Activated T-helper 2 cell treated with anti-CD3 and anti-CD28 coated beads, Interferon-gamma antibody, Interleukin-2, Interleukin-4, amounts not matched to agents 10 μg/mL and 5 μg/mL and 100 μg/mL, durations not matched to agents 14 hours and 24 hours and 36 hours (primary cell): ENCODE measurements around the gene EXOC8. TPM values are rescaled to one million over a fixed set of nuclear protein-coding genes. Genes with fewer than 3 reads are reported as not detected.
A peak's percentile ranks its signal among the peaks of the same experiment; 100 is the strongest.

ENCODE experiments used
- DNase-seq: peaks from one replicate; pipeline ENCODE4 v3.0.0; 2021; ENCODE audit warnings: low spot score
- H3K27ac Mint-ChIP-seq: one replicate; pipeline ENCODE4 v1.8.0; 2021; ENCODE audit warnings: mixed read lengths
- H3K27me3 Mint-ChIP-seq: one replicate; pipeline ENCODE4 v1.8.0; 2021; ENCODE audit warnings: low read depth, mixed read lengths
- H3K36me3 Mint-ChIP-seq: one replicate; pipeline ENCODE4 v1.8.0; 2021; ENCODE audit warnings: low read depth, mixed read lengths
- H3K4me1 Mint-ChIP-seq: one replicate; pipeline ENCODE4 v1.8.0; 2021; ENCODE audit warnings: low read depth, mixed read lengths
- H3K4me3 Mint-ChIP-seq: one replicate; pipeline ENCODE4 v1.8.0; 2021; ENCODE audit warnings: low read depth, mild to moderate bottlenecking, moderate library complexity, mixed read lengths
- H3K9me3 Mint-ChIP-seq: one replicate; pipeline ENCODE4 v1.8.0; 2021; ENCODE audit warnings: mixed read lengths
- intact Hi-C: fragments of 100-400 bp; cut with micrococcal nuclease; formaldehyde crosslinking; loops from one replicate; pipeline ENCODE4 v1.15.1; 2023
- total RNA-seq: library from RNA; stranded (reverse); gene quantifications from 2 replicates; pipeline ENCODE4 v1.2.3, GENCODE V29; 2022

EXOC8 gene
- total RNA-seq, 1 donor from 2014 or later: 12.8 TPM

DNA sequence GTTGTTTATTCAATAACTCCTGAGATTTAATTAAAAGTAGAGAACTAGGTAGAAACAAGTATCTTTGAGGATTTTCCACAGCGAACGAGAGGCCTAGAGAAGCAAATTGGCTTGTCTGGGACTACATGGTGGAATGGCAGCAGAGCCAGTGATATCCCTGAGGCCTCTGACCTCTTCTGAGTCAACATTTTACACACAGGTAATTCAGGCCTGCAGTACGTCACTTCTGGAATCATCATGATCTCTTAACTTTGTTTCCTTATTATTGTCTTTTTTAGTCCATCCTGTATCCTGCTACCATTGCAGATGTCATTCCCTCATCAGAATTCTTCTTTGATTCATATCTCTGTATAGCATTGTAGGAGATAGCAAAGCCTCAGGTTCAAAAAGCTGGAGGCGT is 10.3 kb upstream of the EXOC8 start:
- H3K4me1 Mint-ChIP-seq: peaks cover 3% of the 10 kb centered on the region
- peaks cover 51% of the 10 kb centered on the region for H3K36me3 Mint-ChIP-seq
- intact Hi-C loops: no loop called here
- H3K27me3 Mint-ChIP-seq: no peaks in the 10 kb centered on the region
- no peak for DNase-seq
- no peaks in the 10 kb centered on the region for H3K9me3 Mint-ChIP-seq
- H3K27ac Mint-ChIP-seq: no peak overlapping the region
- H3K4me3 Mint-ChIP-seq: no peak overlapping the region

DNA sequence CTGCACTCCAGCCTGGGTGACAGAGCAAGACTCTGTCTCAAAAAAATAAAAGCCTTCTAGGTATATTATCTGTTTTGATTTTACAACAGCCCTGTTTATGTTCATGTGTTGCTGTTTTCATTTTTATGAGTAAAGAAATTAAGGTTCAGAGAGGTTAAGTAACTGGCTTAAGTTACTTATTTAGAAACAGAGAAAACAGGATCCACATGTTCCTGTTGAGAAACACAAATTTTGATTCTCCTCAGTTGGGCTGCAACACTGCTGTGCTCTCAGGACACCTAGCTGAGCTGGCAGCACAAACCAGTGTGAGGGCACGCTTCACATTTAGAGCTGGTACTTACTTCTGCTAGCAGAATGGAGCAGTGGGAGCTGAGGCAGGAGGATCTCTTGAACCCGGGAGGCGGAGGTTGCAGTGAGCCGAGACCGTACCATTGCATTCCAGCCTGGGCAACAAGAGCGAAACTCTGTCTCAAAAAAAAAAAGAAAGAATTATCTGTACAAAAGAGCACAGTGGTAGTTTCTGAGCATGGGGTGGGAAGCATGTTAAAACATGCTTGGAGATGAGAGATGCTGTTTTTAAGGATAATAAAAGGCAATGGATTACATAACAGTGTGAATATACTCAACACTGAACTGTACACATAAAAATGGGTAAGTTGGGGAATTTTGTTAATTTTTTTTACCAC is 2.8 kb upstream of the EXOC8 start:
- Mint-ChIP-seq H3K4me1 (peaks cover 33% of the 10 kb centered on the region), H3K4me3 (no peak overlapping the region), H3K27ac (no peak overlapping the region), H3K9me3 (no peaks in the 10 kb centered on the region), H3K27me3 (peaks cover 2% of the 10 kb centered on the region), H3K36me3 (peaks cover 52% of the 10 kb centered on the region)
- intact Hi-C loops: no loop called here
- DNase-seq: no peak

DNA sequence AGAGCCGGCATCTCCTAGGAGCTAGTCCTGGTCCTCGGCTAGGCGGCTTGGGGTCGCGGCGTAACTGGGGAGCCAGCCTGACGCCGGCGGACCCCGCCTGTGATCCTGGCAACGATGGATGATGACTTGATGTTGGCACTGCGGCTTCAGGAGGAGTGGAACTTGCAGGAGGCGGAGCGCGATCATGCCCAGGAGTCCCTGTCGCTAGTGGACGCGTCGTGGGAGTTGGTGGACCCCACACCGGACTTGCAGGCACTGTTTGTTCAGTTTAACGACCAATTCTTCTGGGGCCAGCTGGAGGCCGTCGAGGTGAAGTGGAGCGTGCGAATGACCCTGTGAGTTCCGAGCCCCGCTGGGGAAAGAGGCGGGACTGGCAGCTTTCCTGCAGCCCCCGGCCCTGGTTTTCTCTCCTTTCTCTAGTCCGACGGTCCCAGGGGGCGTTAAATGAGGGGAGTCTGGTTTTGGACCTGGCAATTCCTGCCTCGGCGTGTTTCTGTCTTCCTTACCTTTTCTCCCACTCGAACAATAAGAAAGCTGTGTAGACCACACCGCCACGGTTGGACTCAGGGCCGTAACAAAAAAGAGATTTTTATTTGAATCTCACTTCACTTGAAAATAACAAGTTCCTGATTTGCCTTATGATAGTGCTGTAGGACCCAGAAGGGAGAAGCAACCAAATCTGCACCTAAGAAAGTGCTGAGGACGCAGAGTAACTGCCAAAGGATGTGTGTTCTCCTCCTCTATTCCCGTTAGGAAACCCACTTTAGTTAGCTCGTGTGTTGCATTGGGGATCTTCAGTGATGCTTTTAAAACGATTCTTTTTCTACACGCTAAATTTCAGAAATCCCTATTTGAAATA is 847 bp upstream of the EXOC8 start, which contains the start of gene SPRTN:
Gene SPRTN, plus strand, starts transcription at position 24 of the 859 bp plus-strand sequence. Its CDS starts 91 bp downstream, at position 115.
- peaks cover 40% of the 10 kb centered on the region for H3K4me1 Mint-ChIP-seq
- H3K36me3 Mint-ChIP-seq: peaks cover 49% of the 10 kb centered on the region
- H3K27me3 Mint-ChIP-seq: peaks cover 2% of the 10 kb centered on the region

DNA sequence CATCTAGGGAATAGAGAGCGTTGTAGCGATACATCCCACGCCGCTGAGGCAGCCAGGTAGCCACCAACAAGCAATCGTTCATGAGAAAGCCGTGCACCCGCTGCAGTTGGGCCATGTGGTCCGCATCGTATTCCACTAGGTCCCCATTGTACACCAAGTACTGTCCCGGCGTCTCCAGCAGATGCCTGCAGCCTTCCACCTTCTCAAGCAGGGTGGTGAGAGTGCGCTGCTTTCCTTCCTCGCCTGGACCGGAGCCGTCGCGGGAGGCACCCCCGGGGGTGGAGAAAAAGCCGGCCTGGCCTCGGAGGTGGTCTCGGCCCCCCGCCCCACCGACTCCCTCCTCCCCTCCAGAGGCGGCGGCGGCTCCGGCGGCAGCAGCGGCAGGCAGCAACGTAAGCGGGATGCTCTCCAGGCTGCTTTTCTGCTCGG is 595 bp downstream of the EXOC8 start:
- Mint-ChIP-seq H3K36me3 (peaks cover 52% of the 10 kb centered on the region), H3K4me3 (peak overlapping the region; percentile 99), H3K27ac (peak overlapping the region; percentile 99), H3K4me1 (peaks cover 42% of the 10 kb centered on the region), H3K9me3 (no peaks in the 10 kb centered on the region), H3K27me3 (peaks cover 2% of the 10 kb centered on the region)
- DNase-seq: no peak
- intact Hi-C loops: loop anchor here (1.0 to 5.0 kb wide), 3 partner anchors 191 to 470 kb away; partner anchors contain the start of genes C1orf198 and TSNAX

More for the DNA sequence above, 847 bp upstream of the EXOC8 start, which contains the start of gene SPRTN:
- Mint-ChIP-seq H3K4me3 (peak within 1 kb of the TSS; percentile 99), H3K9me3 (no peaks in the 10 kb centered on the region), H3K27ac (peak within 1 kb of the TSS; percentile 99)
- DNase-seq: no peak
- intact Hi-C loops: loop anchor here (1.0 to 5.0 kb wide), 6 partner anchors 64 to 696 kb away; partner anchors contain the start of genes C1orf198, COG2, EGLN1 and GNPAT

DNA sequence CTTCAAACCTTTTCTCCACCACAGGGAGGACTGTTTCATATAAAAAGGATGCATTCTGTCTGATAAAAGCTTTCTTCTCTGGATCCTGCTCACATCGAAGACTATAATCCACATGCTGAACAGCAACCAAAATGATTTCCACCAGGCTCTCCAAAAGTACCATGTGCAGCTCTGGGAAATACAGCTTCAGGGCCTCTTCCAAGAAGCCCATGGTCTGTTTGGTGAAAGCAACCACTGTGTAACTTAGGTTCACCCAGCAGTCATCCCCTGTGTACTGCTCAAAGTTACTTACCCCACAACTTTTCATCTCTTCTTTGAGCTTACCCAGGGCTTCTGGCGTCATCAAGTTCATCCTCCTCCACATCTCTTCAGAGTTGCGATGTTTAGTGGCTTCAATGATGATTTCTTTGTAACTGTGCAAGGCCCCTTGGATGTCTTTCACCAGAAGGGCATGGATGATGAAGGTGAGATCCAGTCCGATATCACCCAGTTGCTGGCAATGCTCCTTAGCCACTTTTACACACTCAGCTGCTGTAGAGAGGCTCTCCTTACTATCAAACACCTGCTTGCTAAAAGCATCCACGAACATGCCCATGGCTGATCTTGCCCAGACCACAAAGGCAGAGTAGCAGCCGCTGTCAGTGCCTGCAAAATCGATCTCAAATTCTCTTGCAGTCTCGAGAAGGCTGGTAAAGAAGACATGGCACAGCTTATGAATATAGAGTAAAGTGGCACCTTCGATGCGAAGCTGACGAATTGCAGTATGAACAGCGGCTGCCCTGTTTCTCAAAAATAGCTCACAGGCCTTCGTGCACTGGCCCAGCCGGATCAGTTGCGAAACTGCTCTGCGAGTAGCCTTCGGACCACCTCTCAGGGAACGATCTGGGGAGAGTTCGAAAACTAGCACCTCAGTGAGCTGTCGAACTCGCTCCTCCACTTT is 1.7 kb downstream of the EXOC8 start:
- H3K4me1 Mint-ChIP-seq: peaks cover 42% of the 10 kb centered on the region
- H3K36me3 Mint-ChIP-seq: peaks cover 44% of the 10 kb centered on the region
- H3K9me3 Mint-ChIP-seq: no peaks in the 10 kb centered on the region
- intact Hi-C loops: loop anchor here (5.0 kb wide), 2 partner anchors 266 to 469 kb away; partner anchors contain the start of gene C1orf198
- H3K4me3 Mint-ChIP-seq: peak overlapping the region; percentile 99
- peaks cover 2% of the 10 kb centered on the region for H3K27me3 Mint-ChIP-seq
- no peak for DNase-seq
- H3K27ac Mint-ChIP-seq: no peak overlapping the region

DNA sequence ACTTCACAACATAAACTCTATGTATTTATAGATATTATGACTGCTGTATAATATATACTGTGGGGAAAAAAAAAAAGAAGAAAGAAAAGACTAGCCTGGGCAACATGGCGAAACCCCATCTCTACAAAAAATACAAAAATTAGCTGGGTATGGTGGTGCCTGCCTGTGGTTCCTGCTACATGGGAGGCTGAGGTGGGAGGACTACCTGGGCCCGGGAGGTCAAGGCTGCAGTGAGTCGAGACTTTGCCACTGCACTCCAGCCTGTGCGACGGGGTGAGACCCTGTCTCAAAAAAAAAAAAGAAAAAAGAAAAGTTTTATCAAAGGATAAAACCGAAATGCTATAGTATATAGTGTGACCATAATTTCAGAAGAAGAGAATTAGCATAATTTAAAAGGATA is 2.7 kb downstream of the EXOC8 start:
- Mint-ChIP-seq H3K4me3 (peak overlapping the region; percentile 39), H3K27me3 (peaks cover 2% of the 10 kb centered on the region), H3K36me3 (peaks cover 38% of the 10 kb centered on the region), H3K27ac (no peak overlapping the region), H3K9me3 (no peaks in the 10 kb centered on the region), H3K4me1 (peaks cover 34% of the 10 kb centered on the region)
- DNase-seq: no peak
- intact Hi-C loops: loop anchor here (5.0 kb wide), 2 partner anchors 267 to 468 kb away; partner anchors contain the start of gene C1orf198

DNA sequence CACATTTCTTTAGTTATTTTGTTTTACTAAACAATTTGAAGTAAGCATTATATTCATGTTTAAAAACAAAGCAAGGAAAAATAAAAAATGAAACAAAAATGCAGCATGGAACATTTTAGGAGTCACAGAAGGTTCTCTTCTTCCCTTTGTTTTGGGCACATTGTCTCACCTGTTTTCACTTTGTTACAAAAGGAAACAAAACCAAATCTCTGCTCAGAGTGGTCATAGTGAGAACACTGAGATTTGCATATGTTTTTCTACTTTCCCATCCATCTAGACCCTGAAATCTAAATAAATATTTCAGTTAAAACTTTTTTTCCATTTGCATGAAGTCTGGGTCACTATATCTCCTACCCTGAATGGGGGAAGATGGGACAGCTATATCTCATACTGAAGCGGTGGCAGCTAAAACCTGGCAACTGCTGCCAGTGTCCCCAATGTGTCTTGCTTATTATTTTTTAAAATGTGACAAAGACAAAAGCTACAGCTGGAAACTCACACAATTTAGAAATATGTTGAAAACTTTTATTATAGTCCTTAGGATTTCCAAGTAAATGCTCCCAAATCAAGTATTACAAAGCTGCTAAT is 3.5 kb downstream of the EXOC8 start:
- intact Hi-C loops: no loop called here
- peaks cover 33% of the 10 kb centered on the region for H3K36me3 Mint-ChIP-seq
- H3K9me3 Mint-ChIP-seq: no peaks in the 10 kb centered on the region
- DNase-seq: no peak
- peak overlapping the region; percentile 51 for H3K4me3 Mint-ChIP-seq
- H3K4me1 Mint-ChIP-seq: peaks cover 28% of the 10 kb centered on the region
- peaks cover 2% of the 10 kb centered on the region for H3K27me3 Mint-ChIP-seq
- H3K27ac Mint-ChIP-seq: no peak overlapping the region

DNA sequence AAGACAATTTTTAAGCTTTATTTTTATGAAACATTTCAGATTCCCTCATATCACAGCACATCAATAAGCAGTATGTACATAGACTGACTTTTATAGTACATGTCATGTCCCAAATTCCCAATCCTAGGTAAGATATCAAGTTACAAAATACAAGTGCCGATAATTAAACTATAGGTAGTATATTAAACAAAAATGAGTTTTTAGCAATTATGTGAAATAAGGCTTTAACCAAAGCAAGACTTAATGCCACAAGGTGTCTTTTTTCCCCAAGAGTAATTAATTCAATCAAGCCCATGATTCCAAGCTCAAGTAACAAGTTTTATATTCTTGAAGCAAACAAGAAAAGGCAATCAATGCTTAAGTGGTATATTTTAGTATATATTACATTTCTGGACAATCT is 4.9 kb downstream of the EXOC8 start:
- Mint-ChIP-seq H3K9me3 (no peaks in the 10 kb centered on the region), H3K27ac (no peak overlapping the region), H3K27me3 (peaks cover 1% of the 10 kb centered on the region), H3K36me3 (peaks cover 30% of the 10 kb centered on the region), H3K4me1 (peaks cover 25% of the 10 kb centered on the region), H3K4me3 (no peak overlapping the region)
- DNase-seq: no peak
- intact Hi-C loops: no loop called here

DNA sequence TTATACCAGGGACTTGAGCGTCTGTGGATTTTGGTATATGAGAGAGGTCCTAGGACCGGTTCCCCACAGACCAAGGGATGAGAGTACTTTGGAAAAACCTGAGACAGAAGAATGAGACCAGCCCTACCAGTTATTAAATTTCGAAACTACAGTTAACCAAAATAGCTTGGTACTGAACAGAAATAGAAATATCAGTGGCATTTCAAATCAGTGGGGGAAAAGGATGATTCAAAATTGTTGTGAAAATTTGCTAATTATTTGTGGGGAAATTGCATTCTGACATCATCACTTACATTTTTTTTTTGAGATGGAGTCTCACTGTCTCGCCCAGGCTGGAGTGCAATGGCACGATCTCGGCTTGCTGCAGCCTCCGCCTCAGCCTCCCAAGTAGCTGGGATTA is 8.2 kb downstream of the EXOC8 start:
- H3K27me3 Mint-ChIP-seq: no peaks in the 10 kb centered on the region
- no peak overlapping the region for H3K27ac Mint-ChIP-seq
- DNase-seq: no peak
- intact Hi-C loops: no loop called here
- peaks cover 10% of the 10 kb centered on the region for H3K4me1 Mint-ChIP-seq
- no peak overlapping the region for H3K4me3 Mint-ChIP-seq
- peaks cover 12% of the 10 kb centered on the region for H3K36me3 Mint-ChIP-seq
- no peaks in the 10 kb centered on the region for H3K9me3 Mint-ChIP-seq

DNA sequence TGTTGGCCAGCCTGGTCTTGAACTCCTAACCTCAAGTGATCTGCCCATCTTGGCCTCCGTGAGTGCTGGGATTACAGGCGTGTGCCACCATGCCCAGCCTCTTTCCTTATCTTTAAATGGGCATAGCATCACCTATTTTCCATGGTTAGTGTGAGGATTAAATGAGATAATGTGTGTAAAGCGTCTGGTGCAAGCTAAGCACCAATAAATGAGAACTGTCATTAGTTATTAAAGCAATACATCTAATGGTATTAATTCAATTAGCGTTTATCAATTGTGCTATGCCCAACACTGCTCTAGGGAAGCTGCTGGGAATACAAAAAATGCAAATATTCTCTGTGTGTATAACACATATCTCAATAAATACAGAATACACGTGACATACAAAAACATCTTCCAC is 10.0 kb downstream of the EXOC8 start:
- Mint-ChIP-seq H3K4me3 (no peak overlapping the region), H3K27me3 (peaks cover 1% of the 10 kb centered on the region), H3K36me3 (peaks cover 2% of the 10 kb centered on the region), H3K4me1 (no peaks in the 10 kb centered on the region), H3K9me3 (no peaks in the 10 kb centered on the region), H3K27ac (no peak overlapping the region)
- DNase-seq: no peak
- intact Hi-C loops: no loop called here

DNA sequence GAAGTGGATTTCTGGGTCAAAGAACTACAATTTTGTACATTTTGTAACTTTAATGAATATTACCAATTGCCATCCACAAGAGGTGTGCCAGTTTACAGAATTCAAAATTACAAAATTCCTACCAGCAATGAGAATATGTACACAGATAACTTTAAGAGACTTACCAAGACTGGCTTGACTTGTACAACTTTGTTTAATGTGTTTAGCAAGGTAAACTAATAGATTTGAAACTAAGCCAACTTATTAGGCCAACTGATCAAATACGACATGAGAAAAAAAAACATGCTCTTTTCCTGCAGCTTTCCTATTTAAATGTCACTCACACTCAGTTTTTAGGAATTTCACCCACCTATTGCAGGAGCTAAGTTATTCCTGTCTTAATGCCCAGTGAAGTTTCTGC is 11.4 kb downstream of the EXOC8 start:
- Mint-ChIP-seq H3K4me3 (no peak overlapping the region), H3K36me3 (no peaks in the 10 kb centered on the region), H3K4me1 (no peaks in the 10 kb centered on the region), H3K27ac (no peak overlapping the region), H3K27me3 (peaks cover 1% of the 10 kb centered on the region), H3K9me3 (no peaks in the 10 kb centered on the region)
- no peak for DNase-seq
- intact Hi-C loops: no loop called here

DNA sequence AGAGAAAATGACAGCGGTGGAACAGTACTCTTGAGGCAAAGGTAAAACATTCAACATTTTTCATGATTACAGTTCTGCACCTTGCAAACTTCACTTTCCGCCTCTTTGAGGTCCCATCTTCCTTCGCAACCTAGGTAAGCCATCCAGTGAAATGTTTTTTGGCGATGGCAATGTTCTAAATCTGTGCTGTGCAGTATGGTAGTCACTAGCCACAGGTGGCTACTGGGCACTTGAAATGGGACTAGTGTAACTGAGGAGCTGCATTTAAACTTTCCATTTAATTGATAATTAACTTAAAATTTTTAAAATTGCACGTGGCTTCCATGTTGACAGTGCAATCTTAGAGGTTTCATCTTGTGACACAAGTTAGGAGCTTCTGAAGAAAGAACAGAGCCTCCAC is 13.0 kb downstream of the EXOC8 start:
- Mint-ChIP-seq H3K4me1 (no peaks in the 10 kb centered on the region), H3K9me3 (no peaks in the 10 kb centered on the region), H3K4me3 (no peak overlapping the region), H3K27ac (no peak overlapping the region), H3K36me3 (no peaks in the 10 kb centered on the region), H3K27me3 (peaks cover 1% of the 10 kb centered on the region)
- no peak for DNase-seq
- intact Hi-C loops: no loop called here
